ENCODE measurements around the gene MALRD1.

MALRD1 gene

DNA sequence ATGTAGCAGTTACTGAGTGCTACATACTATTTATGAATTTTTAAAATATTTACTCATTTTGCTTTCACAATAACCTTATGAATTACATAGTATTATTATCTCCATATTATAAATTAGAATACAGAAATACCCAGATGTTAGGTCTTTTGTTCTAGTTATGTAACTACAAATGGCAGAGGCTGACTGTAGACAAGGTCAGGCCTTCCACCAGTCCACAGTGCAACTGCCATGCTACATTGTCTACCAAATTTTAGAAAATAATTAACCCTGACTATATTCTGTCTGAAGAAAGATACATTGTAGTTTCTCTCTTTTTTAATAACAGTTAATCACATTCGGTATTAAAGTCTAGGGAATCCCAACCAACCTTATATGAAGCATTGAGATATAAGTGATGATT, 280.9 kb downstream of the MALRD1 start:
- Histone ChIP-seq H3K27ac (no peak overlapping the region), H3K4me2 (no peak overlapping the region), H3K27me3 (ENCODE audit: insufficient read depth, low read depth) (no peaks in the 10 kb centered on the region), H3K79me2 (ENCODE audit: insufficient read depth, low read depth) (no peaks in the 10 kb centered on the region), H3K4me1 (ENCODE audit: low read depth, poor library complexity, severe bottlenecking) (peaks cover 43% of the 10 kb centered on the region), H3K36me3 (ENCODE audit: insufficient read depth) (no peaks in the 10 kb centered on the region), H2AFZ (ENCODE audit: low read depth) (no peak overlapping the region), H4K20me1 (ENCODE audit: insufficient read depth) (no peaks in the 10 kb centered on the region), H3K9ac (no peak overlapping the region), H3K4me3 (IDR thresholded peaks at IDR 0.05; ENCODE audit: insufficient read depth, low read depth, low read length) (no peak overlapping the region)
- no peak for TF ChIP-seq CTCF (conservative IDR thresholded peaks at IDR 0.05; ENCODE audit: low read depth, low read length)

- Histone ChIP-seq H4K20me1 (ENCODE audit: insufficient read depth) (no peaks in the 10 kb centered on the region), H3K27ac (no peak overlapping the region; the same call in 1 of the 2 replicates), H3K36me3 (ENCODE audit: insufficient read depth) (no peaks in the 10 kb centered on the region), H3K9ac (no peak overlapping the region), H3K79me2 (ENCODE audit: insufficient read depth, low read depth) (no peaks in the 10 kb centered on the region), H3K4me2 (no peak overlapping the region), H3K27me3 (ENCODE audit: insufficient read depth, low read depth) (no peaks in the 10 kb centered on the region), H3K4me3 (IDR thresholded peaks at IDR 0.05; ENCODE audit: insufficient read depth, low read depth, low read length) (no peak overlapping the region), H3K4me1 (ENCODE audit: low read depth, poor library complexity, severe bottlenecking) (peaks cover 54% of the 10 kb centered on the region), H2AFZ (ENCODE audit: low read depth) (no peak overlapping the region)
- TF ChIP-seq CTCF (conservative IDR thresholded peaks at IDR 0.05; ENCODE audit: low read depth, low read length), result no peak
Observed at GRCh38 chr10:19332304-19332703, 283.7 kb downstream of the MALRD1 start.

DNA sequence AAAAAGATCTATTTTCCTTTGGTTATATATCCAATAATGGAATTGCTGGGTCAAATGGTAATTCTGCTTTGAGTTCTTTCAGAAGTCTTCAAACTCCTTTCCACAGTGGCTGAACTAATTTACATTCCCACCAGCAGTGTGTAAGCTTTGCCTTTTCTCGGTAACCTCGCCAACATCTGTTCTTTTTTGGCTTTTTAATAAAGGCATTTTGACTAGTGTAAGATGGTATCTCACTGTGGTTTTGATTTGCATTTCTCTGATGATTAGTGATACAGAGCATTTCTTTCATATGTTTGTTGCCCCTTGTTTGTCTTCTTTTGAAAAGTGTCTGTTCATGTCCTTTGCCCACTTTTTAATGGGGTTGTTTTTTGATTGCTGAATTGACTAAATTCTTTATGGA, 285.0 kb downstream of the MALRD1 start:
- no peak for TF ChIP-seq CTCF (conservative IDR thresholded peaks at IDR 0.05; ENCODE audit: low read depth, low read length)
- Histone ChIP-seq H3K79me2 (ENCODE audit: insufficient read depth, low read depth) (no peaks in the 10 kb centered on the region), H3K9ac (peak overlapping the region; percentile 57; the same call in 1 of the 2 replicates), H3K4me2 (peak overlapping the region; percentile 48), H4K20me1 (ENCODE audit: insufficient read depth) (no peaks in the 10 kb centered on the region), H3K27ac (peak overlapping the region; percentile 87), H3K36me3 (ENCODE audit: insufficient read depth) (no peaks in the 10 kb centered on the region), H2AFZ (ENCODE audit: low read depth) (peak overlapping the region; percentile 60), H3K27me3 (ENCODE audit: insufficient read depth, low read depth) (no peaks in the 10 kb centered on the region), H3K4me1 (ENCODE audit: low read depth, poor library complexity, severe bottlenecking) (peaks cover 50% of the 10 kb centered on the region), H3K4me3 (IDR thresholded peaks at IDR 0.05; ENCODE audit: insufficient read depth, low read depth, low read length) (no peak overlapping the region)

GRCh38 chr10:19347621-19348020, 299.0 kb downstream of the MALRD1 start:
- Histone ChIP-seq H3K4me3 (IDR thresholded peaks at IDR 0.05; ENCODE audit: insufficient read depth, low read depth, low read length) (no peak overlapping the region), H2AFZ (ENCODE audit: low read depth) (no peak overlapping the region), H3K27ac (no peak overlapping the region), H3K9ac (no peak overlapping the region), H4K20me1 (ENCODE audit: insufficient read depth) (no peaks in the 10 kb centered on the region), H3K36me3 (ENCODE audit: insufficient read depth) (no peaks in the 10 kb centered on the region), H3K27me3 (ENCODE audit: insufficient read depth, low read depth) (no peaks in the 10 kb centered on the region), H3K4me2 (no peak overlapping the region), H3K79me2 (ENCODE audit: insufficient read depth, low read depth) (no peaks in the 10 kb centered on the region), H3K4me1 (ENCODE audit: low read depth, poor library complexity, severe bottlenecking) (no peaks in the 10 kb centered on the region)
- TF ChIP-seq CTCF (conservative IDR thresholded peaks at IDR 0.05; ENCODE audit: low read depth, low read length), result no peak

All from KMS-11 (cell line).